HEK293 (cell line): ENCODE results near the gene WDR91.

Experiments used
- CTCF ChIA-PET: fragments of 350-600 bp; formaldehyde crosslinking; extraction: SDS; loops from one replicate; lab custom pipeline; 2021; ENCODE audit warnings: antibody characterized with exemption; lab: Yijun Ruan, JAX
- POLR2A ChIA-PET: fragments of 300-600 bp; formaldehyde crosslinking; extraction: SDS; loops from one replicate; lab custom pipeline; 2020; ENCODE audit warnings: antibody characterized with exemption, inconsistent platforms; lab: Yijun Ruan, JAX
- H3K27ac ChIP-seq: fragments of 200-500 bp; sonication (Bioruptor generic); 2 replicates; pipeline ENCODE4 v1.5.1; 2014; ENCODE audit warnings: low read depth, low read length, control low read depth, inconsistent platforms; ENCODE audit errors: extremely low read depth
- H3K36me3 ChIP-seq, 2 experiments: fragments of 200-500 bp in 1 of 2; sonication (Bioruptor generic) in 1 of 2; 1 replicate in 1 of 2; 2 replicates in 1 of 2; pipeline ENCODE4 v1.5.1; 2014 to 2017; ENCODE audit warnings: inconsistent platforms in 2 of 2, low read length in 2 of 2; ENCODE audit not compliant: control insufficient read depth in 2 of 2, insufficient read depth in 1 of 2
- H3K4me1 ChIP-seq: fragments of 200-500 bp; sonication (Bioruptor generic); 2 replicates; pipeline ENCODE4 v1.5.1; 2014; ENCODE audit warnings: mild to moderate bottlenecking, low read length, inconsistent platforms; ENCODE audit not compliant: control insufficient read depth, insufficient read depth
- H3K4me3 ChIP-seq: 2 replicates; pipeline ENCODE4 v1.5.1; 2011; ENCODE audit warnings: low read depth, mild to moderate bottlenecking, control low read depth, low read length, moderate library complexity
- H3K9me3 ChIP-seq: fragments of 200-500 bp; sonication (Bioruptor generic); 2 replicates; pipeline ENCODE4 v1.5.1; 2014; ENCODE audit warnings: low read depth, low read length, inconsistent platforms; ENCODE audit not compliant: control insufficient read depth, insufficient read depth
- BCL11B ChIP-seq: fragments of 450-650 bp; formaldehyde crosslinking; IDR thresholded peaks from 2 replicates; pipeline ENCODE4 v1.5.1; 2016; ENCODE audit warnings: low read depth, missing biosample characterization, missing genetic modification characterization
- OSR2 ChIP-seq: fragments of 450-650 bp; formaldehyde crosslinking; IDR thresholded peaks from 2 replicates; pipeline ENCODE4 v1.5.1; 2016; ENCODE audit warnings: missing biosample characterization, missing genetic modification characterization
- ZBTB11 ChIP-seq: fragments of 450-650 bp; formaldehyde crosslinking; conservative IDR thresholded peaks from 2 replicates; pipeline ENCODE4 v1.5.1; 2016; ENCODE audit warnings: low read depth, missing biosample characterization, missing genetic modification characterization
- ZBTB44 ChIP-seq: fragments of 450-650 bp; IDR thresholded peaks from 2 replicates; pipeline ENCODE4 v1.5.1; 2018; ENCODE audit warnings: missing biosample characterization, mild to moderate bottlenecking, missing genetic modification characterization
- ZIC2 ChIP-seq: fragments of 450-650 bp; formaldehyde crosslinking; IDR thresholded peaks from 2 replicates; pipeline ENCODE4 v1.5.1; 2016; ENCODE audit warnings: missing biosample characterization, missing genetic modification characterization
- ZNF10 ChIP-seq: fragments of 450-650 bp; formaldehyde crosslinking; IDR thresholded peaks from 2 replicates; pipeline ENCODE4 v1.5.1; 2017; ENCODE audit warnings: missing biosample characterization, missing genetic modification characterization
- ZNF132 ChIP-seq: fragments of 450-650 bp; formaldehyde crosslinking; IDR thresholded peaks from 2 replicates; pipeline ENCODE4 v1.5.1; 2017; ENCODE audit warnings: missing biosample characterization, missing genetic modification characterization, borderline replicate concordance
- ZNF140 ChIP-seq: fragments of 450-650 bp; formaldehyde crosslinking; IDR thresholded peaks from 2 replicates; pipeline ENCODE4 v1.5.1; 2016; ENCODE audit warnings: missing biosample characterization, missing genetic modification characterization
- ZNF274 ChIP-seq, 2 experiments: fragments of 200-500 bp in 1 of 2; fragments of 450-650 bp in 1 of 2; sonication (Bioruptor generic) in 1 of 2; formaldehyde crosslinking in 1 of 2; IDR thresholded peaks; 2 replicates each; pipeline versions ENCODE4 v1.5.1 to v1.6.1; 2014 to 2016; ENCODE audit warnings: borderline replicate concordance in 1 of 2, inconsistent platforms in 1 of 2, low read length in 1 of 2, missing biosample characterization in 1 of 2, missing genetic modification characterization in 1 of 2
- ZNF280C ChIP-seq: fragments of 450-650 bp; formaldehyde crosslinking; IDR thresholded peaks from 2 replicates; pipeline ENCODE4 v1.5.1; 2016; ENCODE audit warnings: missing biosample characterization, missing genetic modification characterization
- ZNF335 ChIP-seq: fragments of 450-650 bp; formaldehyde crosslinking; conservative IDR thresholded peaks from 2 replicates; pipeline ENCODE4 v1.5.1; 2016; ENCODE audit warnings: missing biosample characterization, missing genetic modification characterization
- ZNF354C ChIP-seq: fragments of 450-650 bp; formaldehyde crosslinking; IDR thresholded peaks from 2 replicates; pipeline ENCODE4 v1.5.1; 2016; ENCODE audit warnings: missing biosample characterization, missing genetic modification characterization, low read depth, borderline replicate concordance
- ZNF394 ChIP-seq: fragments of 450-650 bp; formaldehyde crosslinking; IDR thresholded peaks from 2 replicates; pipeline ENCODE4 v1.5.1; 2016; ENCODE audit warnings: missing biosample characterization, missing genetic modification characterization, mild to moderate bottlenecking, moderate library complexity, borderline replicate concordance
- ZNF48 ChIP-seq: fragments of 450-650 bp; formaldehyde crosslinking; IDR thresholded peaks from 2 replicates; pipeline ENCODE4 v1.5.1; 2016; ENCODE audit warnings: missing biosample characterization, missing genetic modification characterization
- ZNF548 ChIP-seq: fragments of 450-650 bp; formaldehyde crosslinking; IDR thresholded peaks from 2 replicates; pipeline ENCODE4 v1.5.1; 2016; ENCODE audit warnings: missing biosample characterization, missing genetic modification characterization
- ZNF555 ChIP-seq: fragments of 450-650 bp; formaldehyde crosslinking; conservative IDR thresholded peaks from 2 replicates; pipeline ENCODE4 v1.5.1; 2017; ENCODE audit warnings: missing biosample characterization, mild to moderate bottlenecking, missing genetic modification characterization, inconsistent platforms
- ZNF560 ChIP-seq: fragments of 450-650 bp; formaldehyde crosslinking; IDR thresholded peaks from 2 replicates; pipeline ENCODE4 v1.5.1; 2017; ENCODE audit warnings: missing biosample characterization, missing genetic modification characterization, borderline replicate concordance
- ZNF624 ChIP-seq: fragments of 450-650 bp; formaldehyde crosslinking; IDR thresholded peaks from 2 replicates; pipeline ENCODE4 v1.5.1; 2017; ENCODE audit warnings: missing biosample characterization, missing genetic modification characterization
- ZNF704 ChIP-seq: fragments of 450-650 bp; formaldehyde crosslinking; IDR thresholded peaks from 2 replicates; pipeline ENCODE4 v1.5.1; 2016; ENCODE audit warnings: missing biosample characterization, missing genetic modification characterization
- ZNF792 ChIP-seq: fragments of 450-650 bp; formaldehyde crosslinking; IDR thresholded peaks from 2 replicates; pipeline ENCODE4 v1.5.1; 2016; ENCODE audit warnings: missing biosample characterization, missing genetic modification characterization
- ZSCAN5A ChIP-seq: fragments of 450-650 bp; formaldehyde crosslinking; IDR thresholded peaks from 2 replicates; pipeline ENCODE4 v1.5.1; 2016; ENCODE audit warnings: missing biosample characterization, missing genetic modification characterization

The WDR91 gene

GRCh38 chr7:135188298-135188984, 22.9 kb downstream of the WDR91 start:
- Histone ChIP-seq H3K36me3 (peaks cover 0 to 71% of the 10 kb centered on the region in 2 experiments; a peak in 2 of 3 replicates), H3K4me1 (no peaks in the 10 kb centered on the region), H3K27ac (no peak overlapping the region), H3K4me3 (no peak overlapping the region), H3K9me3 (no peaks in the 10 kb centered on the region)
- TF ChIP-seq ZNF555 (tag by site-specific recombination) (no peak), ZNF560 (tag by site-specific recombination) (no peak), ZBTB11 (tag by site-specific recombination) (no peak), BCL11B (tag by site-specific recombination) (no peak), ZIC2 (no peak), ZNF274 (IDR thresholded peaks at IDR 0.05; ENCODE audit: low read length) (no peak), ZNF274 (tag by site-specific recombination; IDR thresholded peaks at IDR 0.05; ENCODE audit: borderline replicate concordance) (no peak), ZNF792 (no peak), ZNF48 (tag by site-specific recombination) (no peak), ZNF548 (tag by site-specific recombination) (no peak)
- POLR2A ChIA-PET: no interaction called here
- CTCF ChIA-PET: no interaction called here

- ChIA-PET CTCF (no interaction called here), POLR2A (no interaction called here)
- TF ChIP-seq ZBTB44 (tag by site-specific recombination) (no peak), ZSCAN5A (tag by site-specific recombination) (no peak)
- H3K27ac ChIP-seq: no peak overlapping the region
- H3K9me3 ChIP-seq: no peaks in the 10 kb centered on the region
- H3K4me1 ChIP-seq: no peaks in the 10 kb centered on the region
- H3K36me3 ChIP-seq: peaks cover 0 to 69% of the 10 kb centered on the region in 2 experiments; a peak in 2 of 3 replicates
- H3K4me3 ChIP-seq: no peak overlapping the region
Measured at GRCh38 chr7:135186841-135187253, 24.5 kb downstream of the WDR91 start.

GRCh38 chr7:135186261-135186540, 25.1 kb downstream of the WDR91 start:
- no peaks in the 10 kb centered on the region for H3K9me3 ChIP-seq
- H3K4me1 ChIP-seq: no peaks in the 10 kb centered on the region
- H3K4me3 ChIP-seq: no peak overlapping the region
- ChIA-PET CTCF (interaction anchor here (0.5 to 0.7 kb wide), 2 partner anchors 16 to 441 kb away, joined by 3 read pairs; partner anchors contain the start of gene CYREN), POLR2A (no interaction called here)
- no peak overlapping the region for H3K27ac ChIP-seq
- peaks cover 0 to 69% of the 10 kb centered on the region in 2 experiments; a peak in 1 of 3 replicates for H3K36me3 ChIP-seq
- TF ChIP-seq ZNF354C (tag by site-specific recombination) (no peak), OSR2 (tag by site-specific recombination) (no peak), ZNF624 (tag by site-specific recombination) (no peak), ZNF140 (tag by site-specific recombination) (no peak), ZNF335 (tag by site-specific recombination) (no peak), ZNF280C (tag by site-specific recombination) (no peak), ZNF394 (no peak), ZNF132 (tag by site-specific recombination) (no peak), ZNF704 (no peak), ZNF10 (tag by site-specific recombination) (no peak)
